ENCODE results near the gene ODR4. TPM values are rescaled to one million over a fixed set of nuclear protein-coding genes. Genes with fewer than 3 reads are reported as not detected.
A peak's percentile ranks its signal among the peaks of the same experiment; 100 is the strongest.
"Not testable (repeated sequence)": the region's sequence is repeated elsewhere in the genome, so short reads cannot be mapped to it uniquely, and the experiment has no call there.

Gene ODR4
- total RNA-seq, 1 donor from 2014 or later: 16.1 TPM

DNA sequence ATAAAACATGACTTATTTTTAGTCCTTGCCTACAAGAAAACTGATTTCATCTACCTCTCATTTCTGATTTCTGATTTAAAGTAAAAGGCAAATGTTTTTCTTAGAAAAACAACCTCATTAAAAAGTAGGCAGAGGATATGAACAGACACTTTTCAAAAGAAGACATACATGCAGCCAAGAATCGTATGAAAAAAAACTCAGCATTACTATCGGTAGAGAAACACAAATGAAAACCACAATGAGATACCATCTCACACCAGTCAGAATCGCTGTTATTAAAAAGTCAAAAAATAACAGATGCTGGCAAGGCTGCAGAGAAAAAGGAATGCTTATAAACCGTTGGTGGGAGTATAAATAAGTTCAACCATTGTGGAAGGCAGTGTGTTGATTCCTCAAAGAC, 16.2 kb downstream of the ODR4 start:
- Mint-ChIP-seq H3K36me3 (ENCODE audit: low read depth) (peaks cover 40% of the 10 kb centered on the region), H3K27me3 (ENCODE audit: low read depth) (no peaks in the 10 kb centered on the region), H3K4me1 (ENCODE audit: low read depth) (peaks cover 5% of the 10 kb centered on the region), H3K9me3 (no peaks in the 10 kb centered on the region), H3K27ac (no peak overlapping the region), H3K4me3 (ENCODE audit: low read depth) (no peak overlapping the region)
- intact Hi-C loops (cut with micrococcal nuclease): no loop called here
- no peak for DNase-seq (ENCODE audit: low spot score)

DNA sequence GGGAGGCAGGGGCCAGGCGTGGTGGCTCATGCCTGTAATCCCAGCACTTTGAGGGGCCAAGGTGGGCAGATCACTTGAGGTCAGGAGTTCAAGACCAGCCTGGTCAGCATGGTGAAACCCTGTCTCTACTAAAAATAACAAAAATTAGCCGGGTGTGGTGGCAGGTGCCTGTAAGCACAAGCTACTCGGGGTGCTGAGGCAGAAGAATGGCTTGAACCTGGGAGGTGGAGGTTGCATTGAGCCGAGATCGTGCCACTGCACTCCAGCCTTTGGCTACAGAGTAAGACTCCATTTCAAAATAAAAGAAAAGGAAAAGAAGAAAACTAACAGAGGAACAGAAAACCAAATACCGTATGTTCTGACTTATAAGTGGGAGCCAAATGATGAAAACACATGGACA, 17.1 kb downstream of the ODR4 start:
- DNase-seq (ENCODE audit: low spot score); intact Hi-C loops (cut with micrococcal nuclease); H3K4me1 Mint-ChIP-seq (ENCODE audit: low read depth); H3K27ac Mint-ChIP-seq; H3K9me3 Mint-ChIP-seq; H3K27me3 Mint-ChIP-seq (ENCODE audit: low read depth); H3K4me3 Mint-ChIP-seq (ENCODE audit: low read depth): not testable (repeated sequence)
- peaks cover 48% of the 10 kb centered on the region for H3K36me3 Mint-ChIP-seq (ENCODE audit: low read depth)

DNA sequence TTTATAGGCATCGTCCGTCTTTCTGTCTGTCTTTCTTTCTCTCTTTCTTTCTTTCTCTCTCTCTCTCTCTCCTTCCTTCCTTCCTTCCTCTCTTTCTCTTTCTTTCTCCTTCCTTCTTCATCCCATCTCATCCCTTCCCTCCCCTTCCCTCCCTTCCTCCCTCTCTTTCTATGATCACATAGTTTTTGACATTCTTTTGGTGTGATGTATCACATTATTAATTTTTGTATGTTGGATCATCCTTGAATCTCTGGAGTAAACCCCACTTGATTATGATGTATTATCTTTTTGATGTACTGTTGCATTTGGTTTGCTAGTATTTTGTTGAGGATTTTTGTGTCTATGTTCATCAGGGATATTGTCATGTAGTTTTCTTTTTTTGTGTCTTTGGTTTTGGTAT, 25.8 kb downstream of the ODR4 start:
- H3K36me3 Mint-ChIP-seq (ENCODE audit: low read depth): peaks cover 36% of the 10 kb centered on the region
- not testable (repeated sequence) for H3K4me3 Mint-ChIP-seq (ENCODE audit: low read depth); H3K4me1 Mint-ChIP-seq (ENCODE audit: low read depth); DNase-seq (ENCODE audit: low spot score); H3K27ac Mint-ChIP-seq; H3K27me3 Mint-ChIP-seq (ENCODE audit: low read depth); H3K9me3 Mint-ChIP-seq
- intact Hi-C loops (cut with micrococcal nuclease): loop anchor here (5.0 kb wide), 2 partner anchors 81 to 206 kb away; no protein-coding TSS in a partner anchor

DNA sequence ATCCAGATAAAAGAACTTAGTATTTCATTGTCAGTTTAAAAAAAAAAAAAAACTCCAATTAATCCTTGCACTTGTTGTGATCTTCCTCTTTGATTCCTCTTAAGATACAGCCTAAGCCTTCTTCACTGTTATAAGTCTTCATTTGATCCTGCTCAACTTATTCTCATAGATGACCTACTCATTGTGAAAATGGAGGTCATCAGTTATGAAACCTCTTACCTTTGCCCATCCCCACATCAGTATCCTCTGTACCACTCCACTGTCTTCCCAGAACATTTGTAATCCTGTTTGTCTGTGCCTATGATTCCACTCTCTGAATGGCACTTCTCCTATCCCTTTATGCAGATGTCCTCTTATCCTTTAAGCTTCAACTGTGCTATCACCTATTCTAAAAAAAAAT, 28.0 kb downstream of the ODR4 start:
- H3K36me3 Mint-ChIP-seq (ENCODE audit: low read depth): peaks cover 39% of the 10 kb centered on the region
- H3K9me3 Mint-ChIP-seq: no peaks in the 10 kb centered on the region
- no peak for DNase-seq (ENCODE audit: low spot score)
- intact Hi-C loops (cut with micrococcal nuclease): loop anchor here (1.0 to 5.0 kb wide), 4 partner anchors 29 to 583 kb away; partner anchors contain the start of genes ODR4 and TPR
- H3K27me3 Mint-ChIP-seq (ENCODE audit: low read depth): no peaks in the 10 kb centered on the region
- no peak overlapping the region for H3K4me3 Mint-ChIP-seq (ENCODE audit: low read depth)
- no peak overlapping the region for H3K27ac Mint-ChIP-seq
- peaks cover 14% of the 10 kb centered on the region for H3K4me1 Mint-ChIP-seq (ENCODE audit: low read depth)

DNA sequence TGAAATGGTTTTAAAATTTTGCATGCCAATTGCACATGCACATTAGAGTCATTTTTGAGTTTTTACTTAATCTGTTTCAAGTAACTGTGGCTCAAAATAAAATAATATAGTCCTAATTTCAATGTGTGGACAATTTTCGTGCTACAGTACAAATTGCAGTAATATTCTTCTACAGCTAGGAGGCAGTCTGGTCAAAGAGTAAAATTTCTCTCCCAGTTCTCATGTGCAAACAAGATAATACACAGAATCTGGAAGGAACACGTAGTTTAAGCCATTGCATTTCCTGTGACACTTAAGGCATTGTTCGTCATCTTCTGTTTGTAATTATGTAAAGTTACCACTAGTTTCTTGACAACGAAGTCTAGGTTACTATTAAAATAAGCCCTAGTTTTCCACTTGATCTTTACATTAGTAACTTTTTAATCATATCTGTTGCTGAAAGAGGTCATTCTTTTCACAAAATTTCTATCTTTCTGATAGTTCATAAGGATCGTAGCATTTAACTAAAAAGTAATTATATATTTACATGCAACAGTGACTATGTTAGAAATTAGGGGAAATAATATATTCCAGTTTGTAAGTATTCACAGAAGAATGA, 28.9 kb downstream of the ODR4 start:
- intact Hi-C loops (cut with micrococcal nuclease): loop anchor here (1.0 to 5.0 kb wide), 4 partner anchors 30 to 582 kb away; partner anchors contain the start of genes ODR4 and TPR
- DNase-seq (ENCODE audit: low spot score): no peak
- H3K27ac Mint-ChIP-seq: no peak overlapping the region
- H3K27me3 Mint-ChIP-seq (ENCODE audit: low read depth): no peaks in the 10 kb centered on the region
- no peaks in the 10 kb centered on the region for H3K9me3 Mint-ChIP-seq
- H3K36me3 Mint-ChIP-seq (ENCODE audit: low read depth): peaks cover 37% of the 10 kb centered on the region
- H3K4me1 Mint-ChIP-seq (ENCODE audit: low read depth): peaks cover 14% of the 10 kb centered on the region
- H3K4me3 Mint-ChIP-seq (ENCODE audit: low read depth): no peak overlapping the region

DNA sequence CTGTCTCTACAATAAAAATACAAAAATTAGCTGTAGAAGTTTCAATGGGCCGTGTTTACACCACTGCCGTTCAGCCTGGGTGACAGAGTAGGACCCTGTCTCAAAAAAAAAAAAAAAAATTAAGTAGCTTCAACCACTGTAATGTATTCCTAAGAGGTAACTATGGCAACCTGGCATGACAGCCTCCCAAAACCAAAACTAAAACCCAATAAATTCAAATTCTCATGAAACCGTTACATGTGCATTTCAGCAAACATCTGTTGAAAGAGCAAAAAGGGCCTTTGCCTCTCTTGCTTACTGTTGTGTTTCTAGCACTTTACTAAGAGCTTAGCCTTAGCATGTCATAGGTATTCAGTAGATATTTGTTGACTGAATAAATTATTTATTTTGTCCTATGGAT, 33.5 kb downstream of the ODR4 start:
- Mint-ChIP-seq H3K36me3 (ENCODE audit: low read depth) (peaks cover 29% of the 10 kb centered on the region), H3K4me3 (ENCODE audit: low read depth) (no peak overlapping the region), H3K27ac (no peak overlapping the region), H3K9me3 (no peaks in the 10 kb centered on the region), H3K4me1 (ENCODE audit: low read depth) (peaks cover 16% of the 10 kb centered on the region), H3K27me3 (ENCODE audit: low read depth) (no peaks in the 10 kb centered on the region)
- intact Hi-C loops (cut with micrococcal nuclease): no loop called here
- DNase-seq (ENCODE audit: low spot score): no peak

DNA sequence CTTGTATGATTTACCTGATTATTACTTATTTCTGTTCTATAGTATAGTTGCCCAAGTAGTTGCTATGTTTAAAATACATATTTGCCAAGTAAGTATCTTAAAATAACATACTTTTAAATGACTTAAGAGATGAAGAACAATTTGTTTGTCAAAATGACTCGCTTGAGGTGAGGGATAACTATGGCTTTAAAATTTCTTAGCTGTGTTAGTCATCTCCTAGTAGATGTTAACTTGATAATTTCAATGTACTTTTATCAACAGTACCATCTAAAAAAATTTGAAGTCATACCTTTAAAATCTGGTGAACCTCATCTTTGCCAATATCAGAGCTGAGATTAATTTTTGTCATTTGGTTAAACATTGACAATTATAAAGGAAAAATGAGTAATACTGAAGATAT, 37.7 kb downstream of the ODR4 start:
- H3K27ac Mint-ChIP-seq: no peak overlapping the region
- H3K27me3 Mint-ChIP-seq (ENCODE audit: low read depth): no peaks in the 10 kb centered on the region

DNA sequence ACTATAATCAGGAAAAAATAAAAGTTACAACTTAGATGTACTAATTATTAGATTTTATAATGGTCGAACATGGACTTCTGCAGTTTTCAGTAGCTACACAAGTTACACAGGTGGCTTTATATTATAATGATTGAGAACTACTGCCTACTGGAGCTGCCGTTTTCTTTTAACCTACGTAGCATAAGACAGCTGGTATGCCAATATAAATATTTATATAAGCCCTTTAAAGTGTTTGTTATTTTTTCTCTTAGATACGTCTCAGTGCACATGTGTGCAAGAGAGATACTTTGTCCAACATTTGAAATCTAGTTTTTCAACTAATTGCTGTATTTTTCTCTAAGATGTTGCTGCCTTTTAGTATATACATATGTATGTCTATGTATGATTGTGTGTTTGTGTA, 42.9 kb downstream of the ODR4 start:
- Mint-ChIP-seq H3K27me3 (ENCODE audit: low read depth) (no peaks in the 10 kb centered on the region), H3K27ac (no peak overlapping the region), H3K36me3 (ENCODE audit: low read depth) (peaks cover 40% of the 10 kb centered on the region), H3K9me3 (no peaks in the 10 kb centered on the region), H3K4me1 (ENCODE audit: low read depth) (peaks cover 22% of the 10 kb centered on the region), H3K4me3 (ENCODE audit: low read depth) (no peak overlapping the region)
- no peak for DNase-seq (ENCODE audit: low spot score)
- intact Hi-C loops (cut with micrococcal nuclease): no loop called here

More for the DNA sequence above, 37.7 kb downstream of the ODR4 start:
- no peak for DNase-seq (ENCODE audit: low spot score)
- Mint-ChIP-seq H3K4me3 (ENCODE audit: low read depth) (no peak overlapping the region), H3K9me3 (no peaks in the 10 kb centered on the region), H3K4me1 (ENCODE audit: low read depth) (peaks cover 4% of the 10 kb centered on the region), H3K36me3 (ENCODE audit: low read depth) (peaks cover 17% of the 10 kb centered on the region)
- intact Hi-C loops (cut with micrococcal nuclease): no loop called here

DNA sequence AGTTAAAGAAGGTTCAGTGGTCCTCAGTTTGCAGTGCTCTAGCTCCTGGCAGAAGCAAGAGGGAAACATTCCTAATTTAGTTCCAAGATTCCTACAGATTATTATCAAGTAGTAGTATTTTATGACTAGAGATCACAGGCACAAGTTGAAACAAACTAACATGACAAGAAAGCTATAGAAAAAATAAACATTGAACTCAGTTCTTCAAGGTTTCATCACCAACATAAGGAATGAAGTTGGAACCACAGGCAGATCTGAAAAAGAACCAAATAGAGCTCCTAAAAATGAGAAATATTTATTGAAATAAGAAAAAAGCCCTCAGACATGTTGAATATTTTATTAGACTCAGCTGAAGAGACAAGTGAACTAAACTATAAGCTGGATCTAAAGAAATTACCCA, 44.7 kb downstream of the ODR4 start:
- DNase-seq (ENCODE audit: low spot score): no peak
- intact Hi-C loops (cut with micrococcal nuclease): no loop called here
- Mint-ChIP-seq H3K4me3 (ENCODE audit: low read depth) (peak overlapping the region; percentile 41), H3K9me3 (no peaks in the 10 kb centered on the region), H3K27ac (peak overlapping the region; percentile 76), H3K27me3 (ENCODE audit: low read depth) (no peaks in the 10 kb centered on the region), H3K4me1 (ENCODE audit: low read depth) (peaks cover 28% of the 10 kb centered on the region), H3K36me3 (ENCODE audit: low read depth) (peaks cover 51% of the 10 kb centered on the region)

DNA sequence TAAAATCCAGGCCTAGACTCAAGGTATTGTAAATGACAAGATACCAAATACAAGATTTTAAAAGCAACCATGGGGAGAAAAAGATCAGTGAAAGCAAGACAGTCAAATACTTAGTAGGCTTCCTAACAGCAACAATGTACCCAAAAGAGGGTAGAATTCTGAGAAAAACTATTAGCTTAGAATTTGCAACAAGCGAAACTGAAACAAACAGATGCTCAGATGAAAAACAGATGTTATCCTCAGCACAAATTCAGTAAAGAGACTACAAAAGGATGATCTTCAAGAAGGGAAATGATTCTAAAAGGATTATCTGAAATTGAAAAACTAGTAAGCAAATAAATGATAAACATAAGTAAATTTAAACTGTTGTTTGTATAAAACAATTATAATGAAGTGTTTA, 45.3 kb downstream of the ODR4 start:
- Mint-ChIP-seq H3K4me1 (ENCODE audit: low read depth) (peaks cover 31% of the 10 kb centered on the region), H3K9me3 (no peaks in the 10 kb centered on the region), H3K27me3 (ENCODE audit: low read depth) (no peaks in the 10 kb centered on the region), H3K4me3 (ENCODE audit: low read depth) (peak overlapping the region; percentile 48), H3K27ac (peak overlapping the region; percentile 76), H3K36me3 (ENCODE audit: low read depth) (peaks cover 52% of the 10 kb centered on the region)
- intact Hi-C loops (cut with micrococcal nuclease): no loop called here
- no peak for DNase-seq (ENCODE audit: low spot score)

DNA sequence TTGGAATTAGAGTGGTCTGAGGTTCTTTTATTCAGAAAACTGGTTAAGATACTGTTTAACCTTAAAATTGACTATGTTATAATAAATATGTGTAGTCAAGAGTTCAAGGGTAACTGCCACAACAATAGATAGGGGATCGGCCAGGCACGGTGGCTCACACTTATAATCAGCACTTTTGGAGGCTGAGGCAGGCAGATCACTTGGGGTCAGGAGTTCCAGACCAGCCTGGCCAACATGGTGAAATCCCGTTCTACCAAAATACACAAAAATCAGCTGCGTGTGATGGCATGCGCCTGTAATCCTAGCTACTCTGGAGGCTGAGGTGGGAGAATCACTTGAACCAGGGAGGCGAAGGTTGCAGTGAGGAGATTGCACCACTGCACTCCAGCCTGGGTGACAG, 45.8 kb downstream of the ODR4 start:
- Mint-ChIP-seq H3K4me3 (ENCODE audit: low read depth) (no peak overlapping the region), H3K27me3 (ENCODE audit: low read depth) (no peaks in the 10 kb centered on the region), H3K4me1 (ENCODE audit: low read depth) (peaks cover 36% of the 10 kb centered on the region), H3K27ac (no peak overlapping the region), H3K36me3 (ENCODE audit: low read depth) (peaks cover 57% of the 10 kb centered on the region), H3K9me3 (no peaks in the 10 kb centered on the region)
- DNase-seq (ENCODE audit: low spot score): no peak
- intact Hi-C loops (cut with micrococcal nuclease): no loop called here

DNA sequence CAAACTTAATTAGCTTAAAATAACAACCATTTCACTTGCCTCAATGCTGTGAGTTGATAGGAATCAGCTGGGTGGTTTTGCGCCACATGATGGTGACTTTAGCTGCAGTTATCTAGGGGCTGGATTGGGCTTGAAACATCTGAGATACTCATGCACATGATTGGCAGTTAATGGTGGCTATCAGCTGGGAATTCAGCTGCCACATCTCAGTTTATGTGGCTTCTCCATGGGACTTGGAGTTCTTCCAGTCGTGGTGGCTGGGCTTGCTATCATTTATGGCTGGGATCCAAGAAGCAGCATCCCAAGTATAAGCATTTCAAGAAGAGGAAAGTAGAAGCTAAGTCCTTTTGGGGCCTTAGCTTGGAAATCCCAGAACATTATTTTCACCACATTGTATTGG, 48.9 kb downstream of the ODR4 start:
- Mint-ChIP-seq H3K36me3 (ENCODE audit: low read depth) (peaks cover 58% of the 10 kb centered on the region), H3K27me3 (ENCODE audit: low read depth) (no peaks in the 10 kb centered on the region), H3K27ac (no peak overlapping the region), H3K4me1 (ENCODE audit: low read depth) (peaks cover 33% of the 10 kb centered on the region), H3K9me3 (no peaks in the 10 kb centered on the region), H3K4me3 (ENCODE audit: low read depth) (no peak overlapping the region)
- intact Hi-C loops (cut with micrococcal nuclease): no loop called here
- no peak for DNase-seq (ENCODE audit: low spot score)

DNA sequence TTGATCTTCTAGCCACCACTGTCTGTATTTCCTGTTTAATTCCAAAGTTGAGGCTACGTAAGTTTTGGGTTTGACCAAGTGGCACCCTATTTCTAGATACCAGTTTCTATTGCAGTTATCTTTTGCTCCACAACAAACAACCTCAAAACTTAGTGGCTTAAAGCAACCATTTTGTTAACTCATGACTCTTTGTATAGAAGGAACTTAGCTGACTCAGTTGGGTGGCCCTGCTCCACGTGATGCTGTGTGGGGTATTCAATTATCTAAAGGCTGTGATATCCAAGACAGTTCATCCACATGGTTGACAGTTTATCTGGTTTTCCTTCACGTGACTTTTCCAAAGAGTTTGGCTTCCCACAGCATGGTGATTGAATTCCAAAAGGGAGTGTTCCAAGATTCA, 50.5 kb downstream of the ODR4 start:
- H3K27me3 Mint-ChIP-seq (ENCODE audit: low read depth): no peaks in the 10 kb centered on the region
- peaks cover 48% of the 10 kb centered on the region for H3K36me3 Mint-ChIP-seq (ENCODE audit: low read depth)
- intact Hi-C loops (cut with micrococcal nuclease): no loop called here
- H3K4me3 Mint-ChIP-seq (ENCODE audit: low read depth): no peak overlapping the region
- no peak for DNase-seq (ENCODE audit: low spot score)
- no peak overlapping the region for H3K27ac Mint-ChIP-seq
- H3K4me1 Mint-ChIP-seq (ENCODE audit: low read depth): peaks cover 21% of the 10 kb centered on the region
- H3K9me3 Mint-ChIP-seq: no peaks in the 10 kb centered on the region

DNA sequence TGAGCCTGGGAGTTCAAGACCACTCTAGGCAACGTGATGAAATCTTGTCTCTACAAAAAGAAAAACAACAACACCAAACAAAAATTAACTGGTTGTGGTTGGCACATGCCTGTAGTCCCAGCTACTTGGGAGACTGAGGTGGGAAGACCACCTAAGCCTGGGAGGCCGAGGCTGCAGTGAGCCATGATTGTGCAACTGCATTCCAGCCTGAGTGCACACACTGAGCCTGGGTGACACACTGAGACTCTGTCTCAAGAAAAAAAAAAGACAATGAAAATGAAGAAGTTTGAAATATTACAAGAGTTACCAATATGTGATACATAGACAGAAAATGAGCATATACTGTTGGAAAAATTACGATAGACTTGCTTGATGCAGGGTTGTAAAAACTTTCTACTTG, 53.4 kb downstream of the ODR4 start:
- intact Hi-C loops (cut with micrococcal nuclease): no loop called here
- Mint-ChIP-seq H3K36me3 (ENCODE audit: low read depth) (peaks cover 40% of the 10 kb centered on the region), H3K4me1 (ENCODE audit: low read depth) (peaks cover 15% of the 10 kb centered on the region)

More for the DNA sequence above, 53.4 kb downstream of the ODR4 start:
- no peak overlapping the region for H3K27ac Mint-ChIP-seq
- H3K27me3 Mint-ChIP-seq (ENCODE audit: low read depth): no peaks in the 10 kb centered on the region
- no peaks in the 10 kb centered on the region for H3K9me3 Mint-ChIP-seq
- no peak overlapping the region for H3K4me3 Mint-ChIP-seq (ENCODE audit: low read depth)
- DNase-seq (ENCODE audit: low spot score): no peak

Data from activated T-helper 2 cell treated with anti-CD3 and anti-CD28 coated beads, Interferon-gamma antibody, Interleukin-2, Interleukin-4, amounts not matched to agents 10 μg/mL and 5 μg/mL and 100 μg/mL, durations not matched to agents 14 hours and 24 hours and 36 hours (primary cell).